Measurements from ENCODE around the gene POC1A. TPM values are rescaled to one million over a fixed set of nuclear protein-coding genes. Genes with fewer than 3 reads are reported as not detected.
A peak's percentile ranks its signal among the peaks of the same experiment; 100 is the strongest.

POC1A gene
- total and polyA plus RNA-seq, 2 donors (not counting 1 experiment from before 2014, with no cell fraction given), result 3.8 to 17.7 TPM

- no peak for TF ChIP-seq EZH2 (IDR thresholded peaks at IDR 0.05; ENCODE audit: low read length, missing control alignments)
- H3K27ac ChIP-seq (ENCODE audit: insufficient read depth, low read length), result peak overlapping the region; percentile 88
- H3K9ac ChIP-seq (ENCODE audit: insufficient read depth, low read length), result no peak overlapping the region
- no peak overlapping the region for H3K4me2 ChIP-seq (ENCODE audit: extremely low read depth, insufficient read depth, low read length)
- H2AFZ ChIP-seq (ENCODE audit: low read length), result no peak overlapping the region
- peaks cover 2% of the 10 kb centered on the region for H3K36me3 ChIP-seq (ENCODE audit: control insufficient read depth, insufficient read depth, low read length)
- H3K4me3 ChIP-seq (replicated peaks in 1 of 4; ENCODE audit: control extremely low read depth in 1 of 4, insufficient read depth in 1 of 4, low read depth in 3 of 4, low read length in 4 of 4), result no peak overlapping the region
- H3K27me3 ChIP-seq (ENCODE audit: control insufficient read depth, insufficient read depth, low read length), result no peaks in the 10 kb centered on the region
- H3K9me3 ChIP-seq (ENCODE audit: control insufficient read depth, insufficient read depth, low read depth, low read length), result no peaks in the 10 kb centered on the region
- peaks cover 42% of the 10 kb centered on the region for H3K4me1 ChIP-seq (ENCODE audit: control insufficient read depth, extremely low read depth, insufficient read depth, low read length)
- H3K79me2 ChIP-seq (ENCODE audit: control insufficient read depth, insufficient read depth, low read length), result no peaks in the 10 kb centered on the region
- DNase-seq (ENCODE audit: low read depth in 2 of 2), result no peak
- H4K20me1 ChIP-seq (ENCODE audit: control insufficient read depth, extremely low read depth, insufficient read depth, low read length), result no peaks in the 10 kb centered on the region
Observed at GRCh38 chr3:52087731-52088130, 66.5 kb downstream of the POC1A start.

GRCh38 chr3:52086976-52087663 is 67.1 kb downstream of the POC1A start:
- Histone ChIP-seq H3K4me3 (replicated peaks in 1 of 4; ENCODE audit: control extremely low read depth in 1 of 4, insufficient read depth in 1 of 4, low read depth in 3 of 4, low read length in 4 of 4) (no peak overlapping the region), H4K20me1 (ENCODE audit: control insufficient read depth, extremely low read depth, insufficient read depth, low read length) (no peaks in the 10 kb centered on the region), H3K9ac (ENCODE audit: insufficient read depth, low read length) (no peak overlapping the region), H3K9me3 (ENCODE audit: control insufficient read depth, insufficient read depth, low read depth, low read length) (no peaks in the 10 kb centered on the region), H3K4me2 (ENCODE audit: extremely low read depth, insufficient read depth, low read length) (no peak overlapping the region), H3K36me3 (ENCODE audit: control insufficient read depth, insufficient read depth, low read length) (peaks cover 2% of the 10 kb centered on the region), H3K27me3 (ENCODE audit: control insufficient read depth, insufficient read depth, low read length) (no peaks in the 10 kb centered on the region), H3K79me2 (ENCODE audit: control insufficient read depth, insufficient read depth, low read length) (no peaks in the 10 kb centered on the region), H3K4me1 (ENCODE audit: control insufficient read depth, extremely low read depth, insufficient read depth, low read length) (peaks cover 40% of the 10 kb centered on the region), H2AFZ (ENCODE audit: low read length) (no peak overlapping the region), H3K27ac (ENCODE audit: insufficient read depth, low read length) (no peak overlapping the region)
- peak in 1 of 2 donors; percentile 41 for DNase-seq (ENCODE audit: low read depth in 2 of 2)
- TF ChIP-seq EZH2 (IDR thresholded peaks at IDR 0.05; ENCODE audit: low read length, missing control alignments) (no peak), CTCF (conservative IDR thresholded peaks at IDR 0.05 in 1 of 2, IDR thresholded peaks at IDR 0.05 in 1 of 2; ENCODE audit: low read depth in 1 of 2, low read length in 2 of 2) (no peak)

GRCh38 chr3:52086461-52086860 is 67.8 kb downstream of the POC1A start:
- H3K9ac ChIP-seq (ENCODE audit: insufficient read depth, low read length), result no peak overlapping the region
- H3K27me3 ChIP-seq (ENCODE audit: control insufficient read depth, insufficient read depth, low read length), result no peaks in the 10 kb centered on the region
- no peaks in the 10 kb centered on the region for H3K9me3 ChIP-seq (ENCODE audit: control insufficient read depth, insufficient read depth, low read depth, low read length)
- H2AFZ ChIP-seq (ENCODE audit: low read length), result no peak overlapping the region
- no peaks in the 10 kb centered on the region for H4K20me1 ChIP-seq (ENCODE audit: control insufficient read depth, extremely low read depth, insufficient read depth, low read length)
- H3K79me2 ChIP-seq (ENCODE audit: control insufficient read depth, insufficient read depth, low read length), result no peaks in the 10 kb centered on the region
- H3K4me3 ChIP-seq (replicated peaks in 1 of 4; ENCODE audit: control extremely low read depth in 1 of 4, insufficient read depth in 1 of 4, low read depth in 3 of 4, low read length in 4 of 4), result no peak overlapping the region
- no peak overlapping the region for H3K4me2 ChIP-seq (ENCODE audit: extremely low read depth, insufficient read depth, low read length)
- H3K4me1 ChIP-seq (ENCODE audit: control insufficient read depth, extremely low read depth, insufficient read depth, low read length), result peaks cover 34% of the 10 kb centered on the region
- H3K36me3 ChIP-seq (ENCODE audit: control insufficient read depth, insufficient read depth, low read length), result peaks cover 2% of the 10 kb centered on the region
- no peak for DNase-seq (ENCODE audit: low read depth in 2 of 2)
- TF ChIP-seq CTCF (conservative IDR thresholded peaks at IDR 0.05 in 1 of 2, IDR thresholded peaks at IDR 0.05 in 1 of 2; ENCODE audit: low read depth in 1 of 2, low read length in 2 of 2), result no peak
- TF ChIP-seq EZH2 (IDR thresholded peaks at IDR 0.05; ENCODE audit: low read length, missing control alignments), result no peak
- H3K27ac ChIP-seq (ENCODE audit: insufficient read depth, low read length), result no peak overlapping the region

Measured in fibroblast of lung (primary cell).